HG03060 (cell line): ENCODE measurements around the gene HHAT.

ENCODE experiments used
- ATAC-seq: cut with Tn5 transposase; IDR thresholded peaks from one replicate; pipeline ENCODE4 v1.9.1; 2021; ENCODE audit warnings: low read depth, moderate number of reproducible peaks; ENCODE audit not compliant: unreplicated experiment

The HHAT gene

DNA sequence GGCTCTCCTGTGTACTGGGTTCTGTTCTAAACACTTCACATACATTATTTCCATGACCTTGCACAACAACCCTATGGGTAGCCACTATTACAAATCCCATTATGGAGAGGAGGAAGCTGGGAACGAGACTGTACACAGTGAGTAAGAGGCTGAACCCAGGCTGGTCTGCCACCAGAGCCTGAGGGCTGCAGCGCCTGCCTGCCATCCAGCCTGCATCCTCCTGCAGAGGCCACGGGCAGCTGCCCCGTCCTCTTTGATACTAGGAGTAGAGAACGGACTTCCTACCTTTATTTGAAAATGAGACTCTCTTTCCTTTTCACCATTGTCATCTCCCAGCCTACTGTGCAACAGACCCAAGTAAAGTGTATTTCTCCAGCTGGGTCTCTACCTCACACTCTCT, 370.0 kb downstream of the HHAT start:
- no peak for ATAC-seq

DNA sequence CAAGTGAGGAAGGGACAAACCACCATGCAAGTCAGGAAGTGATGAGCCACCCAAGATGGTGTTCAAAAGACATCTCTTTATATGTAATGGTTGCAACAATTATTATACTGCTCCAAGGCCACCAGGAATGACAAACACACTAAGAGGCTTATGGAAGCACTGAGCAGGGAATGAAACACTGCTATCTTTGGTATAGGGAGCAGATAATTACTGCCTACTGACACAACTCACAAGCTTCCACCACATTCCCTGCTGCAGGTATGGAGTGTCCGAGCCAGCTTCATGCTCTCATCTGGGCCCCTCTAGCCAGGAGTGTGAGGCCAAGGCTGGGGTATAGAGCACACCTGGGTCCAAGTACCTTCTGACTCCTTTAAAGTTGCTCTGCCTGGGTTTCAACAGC, 371.4 kb downstream of the HHAT start:
- ATAC-seq: no peak

DNA sequence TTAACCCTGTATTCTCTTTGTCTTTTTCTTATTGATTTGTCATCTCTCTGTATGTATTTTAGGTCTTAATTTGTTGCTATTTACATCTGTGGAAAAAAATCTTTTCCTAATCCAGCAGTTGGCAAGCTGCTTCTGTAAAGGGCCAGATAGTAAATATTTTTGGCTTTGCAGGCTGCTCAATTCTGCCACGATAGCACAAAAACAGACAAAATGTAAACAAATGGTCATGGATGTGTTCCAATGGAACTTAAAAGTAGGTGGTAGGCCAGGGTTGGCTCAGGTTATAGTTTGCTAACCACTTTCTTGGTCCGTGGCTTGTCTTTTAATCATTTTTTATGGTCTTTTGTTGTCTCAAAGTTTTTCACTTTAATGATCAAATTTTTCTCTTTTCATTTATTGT, 371.8 kb downstream of the HHAT start:
- no peak for ATAC-seq

DNA sequence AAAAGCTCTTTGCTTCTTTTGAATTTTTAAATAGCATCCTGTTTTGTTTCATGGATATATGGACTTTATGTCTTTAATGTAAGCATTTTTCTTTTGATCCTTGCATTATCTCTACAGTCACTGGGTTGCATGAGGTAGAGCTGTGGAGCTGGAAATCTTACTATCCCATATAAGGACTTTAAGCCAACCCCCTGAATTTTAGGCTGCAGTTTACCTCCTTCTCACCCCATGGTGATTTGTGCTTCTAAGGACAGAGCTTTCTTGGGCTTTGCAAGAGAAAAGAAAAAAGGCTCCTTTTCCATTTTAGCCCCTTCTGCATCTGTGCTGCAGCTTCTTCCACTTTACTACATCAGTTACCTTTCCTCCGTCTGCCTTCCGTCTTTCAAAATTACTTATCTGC, 373.8 kb downstream of the HHAT start:
- no peak for ATAC-seq

DNA sequence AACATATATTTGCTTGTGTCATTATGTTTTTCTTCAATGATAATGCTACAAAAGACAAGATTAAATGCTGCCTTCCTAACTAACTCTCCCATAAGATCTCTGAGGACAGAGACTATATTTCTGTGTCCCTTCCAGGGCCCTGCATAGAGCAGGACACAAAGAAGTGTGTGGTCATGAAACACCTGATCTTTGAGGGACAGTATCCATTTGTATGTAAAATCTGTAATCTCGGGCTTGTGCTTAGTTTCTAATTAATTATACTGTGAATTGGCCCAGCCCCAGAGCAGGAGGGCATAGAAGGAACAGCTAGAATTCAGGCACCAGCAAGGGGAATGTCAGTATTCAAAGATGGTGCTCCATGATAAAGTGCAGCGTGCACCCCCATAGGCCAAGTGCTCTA, 374.9 kb downstream of the HHAT start:
- ATAC-seq: no peak

DNA sequence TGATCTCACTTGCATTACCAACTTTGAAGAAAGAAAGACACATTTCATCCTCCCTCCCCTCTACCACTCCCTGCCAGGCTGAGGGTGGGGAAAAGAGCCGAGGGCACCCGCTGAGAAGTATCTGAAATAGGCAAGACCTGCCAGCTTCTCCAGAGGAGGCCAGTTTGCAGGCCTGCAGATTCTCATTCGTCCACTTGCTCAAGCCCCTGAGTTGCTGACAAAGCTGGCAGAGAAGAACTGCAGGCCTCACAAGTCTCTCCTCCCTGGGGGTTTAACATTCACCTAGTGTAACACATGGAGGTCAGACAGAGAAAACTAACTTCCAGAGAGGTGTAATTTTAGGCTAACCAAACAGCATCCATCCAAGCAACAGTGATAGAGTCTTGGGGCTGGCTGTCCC, 376.4 kb downstream of the HHAT start:
- no peak for ATAC-seq

DNA sequence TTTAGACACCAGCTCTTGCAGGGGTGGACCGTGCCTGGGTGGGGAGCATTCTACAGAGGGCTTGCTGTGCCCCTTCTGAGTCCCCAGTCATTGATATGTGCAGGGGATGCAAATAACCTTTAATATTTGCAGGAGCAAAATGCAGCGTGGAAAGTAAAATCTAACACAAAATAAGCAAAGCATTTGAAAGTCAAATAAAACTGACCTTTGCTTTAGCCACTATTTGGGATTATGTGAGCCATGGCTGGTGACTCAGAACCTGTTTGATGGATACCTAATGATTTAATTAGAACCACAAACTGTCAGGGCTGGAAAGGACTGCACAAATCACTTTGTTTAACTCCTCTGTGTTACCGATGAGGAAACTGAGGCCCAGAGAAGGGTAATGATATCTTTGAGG, 377.5 kb downstream of the HHAT start:
- ATAC-seq: no peak

- ATAC-seq: no peak
These were observed 378.9 kb downstream of the HHAT start for GRCh38 chr1:210707300-210708240.

DNA sequence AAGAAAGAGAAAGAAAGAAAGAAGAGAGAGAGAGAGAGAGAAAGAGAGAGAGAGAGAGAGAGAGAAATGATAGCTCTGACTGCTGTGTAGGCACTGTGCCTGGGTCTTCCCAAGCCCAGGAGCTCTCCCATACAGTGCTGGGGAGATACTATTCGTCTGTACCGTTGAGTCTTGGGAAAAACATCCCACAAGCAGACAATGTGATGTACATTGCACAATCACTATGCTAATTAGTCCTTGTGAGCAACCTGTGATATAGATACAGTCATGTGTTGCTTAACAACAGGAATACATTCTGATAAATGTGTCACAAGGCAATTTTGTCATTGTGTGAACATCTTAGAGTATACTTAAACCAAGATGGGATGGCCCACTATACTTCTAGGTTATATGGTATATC, 381.0 kb downstream of the HHAT start:
- no peak for ATAC-seq

GRCh38 chr1:210711825-210712612, 383.3 kb downstream of the HHAT start:
- no peak for ATAC-seq

DNA sequence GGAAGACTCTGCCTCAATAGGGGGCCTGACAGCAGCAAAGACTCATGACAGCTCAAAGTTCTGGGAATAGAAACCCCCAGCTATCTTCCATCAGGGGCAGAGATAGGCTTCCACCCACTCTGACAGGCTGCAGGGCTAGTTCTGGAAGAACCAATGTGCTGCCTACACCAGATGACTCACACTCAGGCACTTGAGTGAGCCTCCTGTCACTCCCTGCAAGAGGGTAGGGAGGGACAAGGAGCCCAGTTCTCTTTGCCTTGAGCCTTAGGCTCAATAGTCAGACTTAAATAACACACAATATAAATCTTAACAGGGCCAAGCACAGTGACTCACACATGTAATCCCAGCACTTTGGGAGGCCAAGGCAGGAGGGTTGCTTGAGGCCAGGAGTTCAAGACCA, 386.4 kb downstream of the HHAT start:
- ATAC-seq: no peak

GRCh38 chr1:210722410-210723081, 393.8 kb downstream of the HHAT start:
- ATAC-seq: no peak

GRCh38 chr1:210723646-210724045, 394.9 kb downstream of the HHAT start:
- ATAC-seq: no peak

DNA sequence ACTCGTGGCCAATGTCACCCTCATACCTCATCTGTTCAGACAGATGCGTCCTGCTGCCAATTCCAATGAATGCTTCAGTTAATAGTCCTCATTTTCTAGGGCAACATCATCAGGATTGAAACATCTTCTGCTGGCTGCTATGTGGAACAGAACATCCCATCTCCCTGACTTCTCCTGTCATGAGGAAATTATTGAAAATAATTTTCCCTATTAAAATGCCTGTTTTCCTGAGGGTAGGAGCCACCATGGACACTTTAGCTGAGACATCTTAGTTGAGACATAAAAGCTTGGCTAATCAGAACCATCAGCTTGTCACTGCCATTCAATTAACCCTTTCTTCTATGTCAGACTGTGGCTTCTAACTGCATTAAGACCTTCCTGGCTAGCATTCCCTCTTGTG, 396.1 kb downstream of the HHAT start:
- no peak for ATAC-seq
